Adrenal gland (tissue), 5 donors: Measurements from ENCODE around the gene GPR146.

Source experiments
- CTCF ChIP-seq, 6 experiments: fragments of 450-650 bp in 4 of 6; fragments of 200-600 bp in 2 of 6; sonication (generic) in 1 of 6; IDR thresholded peaks; 1 replicate in 5 of 6; 2 replicates in 1 of 6; pipeline versions ENCODE4 v1.5.1 to v1.8.0; 2016 to 2021; ENCODE audit warnings: antibody characterized with exemption in 6 of 6, mild to moderate bottlenecking in 2 of 6, moderate library complexity in 1 of 6
- POLR2A ChIP-seq, 2 donors: fragments of 450-650 bp; IDR thresholded peaks; one replicate each; pipeline ENCODE4 v1.6.1; 2017; ENCODE audit warnings: antibody characterized with exemption in 2 of 2, mild to moderate bottlenecking in 2 of 2, moderate library complexity in 1 of 2
- donor health status: DM: no; HTN: no; CAD: no.

- TF ChIP-seq CTCF (IDR thresholded peaks at IDR 0.05) (no peak), POLR2A (IDR thresholded peaks at IDR 0.05) (no peak)
Observed at GRCh38 chr7:1054438-1054837, 10.1 kb downstream of the GPR146 start.
